HEK293 (cell line): Measurements from ENCODE around the gene IL22RA1.

Experiments used
- CTCF ChIA-PET: fragments of 350-600 bp; formaldehyde crosslinking; extraction: SDS; loops from one replicate; lab custom pipeline; 2021; ENCODE audit warnings: antibody characterized with exemption; lab: Yijun Ruan, JAX
- POLR2A ChIA-PET: fragments of 300-600 bp; formaldehyde crosslinking; extraction: SDS; loops from one replicate; lab custom pipeline; 2020; ENCODE audit warnings: antibody characterized with exemption, inconsistent platforms; lab: Yijun Ruan, JAX
- H3K27ac ChIP-seq: fragments of 200-500 bp; sonication (Bioruptor generic); 2 replicates; pipeline ENCODE4 v1.5.1; 2014; ENCODE audit warnings: low read depth, low read length, control low read depth, inconsistent platforms; ENCODE audit errors: extremely low read depth
- H3K36me3 ChIP-seq, 2 experiments: fragments of 200-500 bp in 1 of 2; sonication (Bioruptor generic) in 1 of 2; 1 replicate in 1 of 2; 2 replicates in 1 of 2; pipeline ENCODE4 v1.5.1; 2014 to 2017; ENCODE audit warnings: inconsistent platforms in 2 of 2, low read length in 2 of 2; ENCODE audit not compliant: control insufficient read depth in 2 of 2, insufficient read depth in 1 of 2
- H3K4me1 ChIP-seq: fragments of 200-500 bp; sonication (Bioruptor generic); 2 replicates; pipeline ENCODE4 v1.5.1; 2014; ENCODE audit warnings: mild to moderate bottlenecking, low read length, inconsistent platforms; ENCODE audit not compliant: control insufficient read depth, insufficient read depth
- H3K4me3 ChIP-seq: 2 replicates; pipeline ENCODE4 v1.5.1; 2011; ENCODE audit warnings: low read depth, mild to moderate bottlenecking, control low read depth, low read length, moderate library complexity
- H3K9me3 ChIP-seq: fragments of 200-500 bp; sonication (Bioruptor generic); 2 replicates; pipeline ENCODE4 v1.5.1; 2014; ENCODE audit warnings: low read depth, low read length, inconsistent platforms; ENCODE audit not compliant: control insufficient read depth, insufficient read depth
- CTCF ChIP-seq: fragments of 450-650 bp; formaldehyde crosslinking; IDR thresholded peaks from 2 replicates; pipeline ENCODE4 v1.5.1; 2016; ENCODE audit warnings: missing biosample characterization, missing genetic modification characterization
- GLI4 ChIP-seq: fragments of 450-650 bp; formaldehyde crosslinking; IDR thresholded peaks from 2 replicates; pipeline ENCODE4 v1.5.1; 2016; ENCODE audit warnings: missing biosample characterization, missing genetic modification characterization
- KLF1 ChIP-seq: fragments of 450-650 bp; formaldehyde crosslinking; IDR thresholded peaks from 2 replicates; pipeline ENCODE4 v1.5.1; 2016; ENCODE audit warnings: missing biosample characterization, missing genetic modification characterization
- KLF7 ChIP-seq: fragments of 450-650 bp; formaldehyde crosslinking; IDR thresholded peaks from 2 replicates; pipeline ENCODE4 v1.5.1; 2016; ENCODE audit warnings: missing biosample characterization, missing genetic modification characterization, borderline replicate concordance
- ZBTB26 ChIP-seq: fragments of 450-650 bp; formaldehyde crosslinking; optimal IDR thresholded peaks from 2 replicates; pipeline ENCODE3; 2016; ENCODE audit warnings: missing biosample characterization, mild to moderate bottlenecking, missing genetic modification characterization
- ZBTB8A ChIP-seq: fragments of 450-650 bp; formaldehyde crosslinking; IDR thresholded peaks from 2 replicates; pipeline ENCODE4 v1.5.1; 2016; ENCODE audit warnings: missing biosample characterization, missing genetic modification characterization
- ZNF280C ChIP-seq: fragments of 450-650 bp; formaldehyde crosslinking; IDR thresholded peaks from 2 replicates; pipeline ENCODE4 v1.5.1; 2016; ENCODE audit warnings: missing biosample characterization, missing genetic modification characterization
- ZNF341 ChIP-seq: fragments of 450-650 bp; formaldehyde crosslinking; IDR thresholded peaks from 2 replicates; pipeline ENCODE4; 2016; ENCODE audit warnings: low read depth, missing biosample characterization, missing genetic modification characterization
- ZNF416 ChIP-seq: fragments of 450-650 bp; formaldehyde crosslinking; IDR thresholded peaks from 2 replicates; pipeline ENCODE4 v1.5.1; 2016; ENCODE audit warnings: missing biosample characterization, missing genetic modification characterization
- ZNF423 ChIP-seq: fragments of 450-650 bp; formaldehyde crosslinking; IDR thresholded peaks from 2 replicates; pipeline ENCODE4 v1.5.1; 2016; ENCODE audit warnings: missing biosample characterization, missing genetic modification characterization
- ZNF426 ChIP-seq: fragments of 450-650 bp; formaldehyde crosslinking; IDR thresholded peaks from 2 replicates; pipeline ENCODE4 v1.5.1; 2017; ENCODE audit warnings: missing biosample characterization, missing genetic modification characterization, mild to moderate bottlenecking, inconsistent platforms, moderate library complexity
- ZNF623 ChIP-seq: fragments of 450-650 bp; formaldehyde crosslinking; IDR thresholded peaks from 2 replicates; pipeline ENCODE4 v1.5.1; 2016; ENCODE audit warnings: missing biosample characterization, missing genetic modification characterization
- ZSCAN30 ChIP-seq: fragments of 450-650 bp; IDR thresholded peaks from 2 replicates; pipeline ENCODE4 v1.5.1; 2018; ENCODE audit warnings: missing biosample characterization, mild to moderate bottlenecking, missing genetic modification characterization, moderate library complexity
- TF ChIP-seq, protein P1 (sequence below): fragments of 450-650 bp; formaldehyde crosslinking; IDR thresholded peaks from 2 replicates; pipeline ENCODE4 v1.5.1; 2017; ENCODE audit warnings: missing biosample characterization, missing genetic modification characterization
- TF ChIP-seq, protein P2 (sequence below): fragments of 450-650 bp; formaldehyde crosslinking; IDR thresholded peaks from 2 replicates; pipeline ENCODE4 v1.5.0; 2017; ENCODE audit warnings: missing biosample characterization, missing genetic modification characterization, borderline replicate concordance
- TF ChIP-seq, protein P3 (sequence below): fragments of 450-650 bp; formaldehyde crosslinking; IDR thresholded peaks from 2 replicates; pipeline ENCODE4 v1.5.1; 2016; ENCODE audit warnings: missing biosample characterization, missing genetic modification characterization

IL22RA1 gene

GRCh38 chr1:24108334-24109165 is 34.4 kb downstream of the IL22RA1 start:
- Histone ChIP-seq H3K4me1 (0 out of 2 replicates have a peak, but pooled peaks cover 2% of the 10 kb centered on the region), H3K4me3 (no peak overlapping the region), H3K9me3 (no peaks in the 10 kb centered on the region), H3K36me3 (no peaks in the 10 kb centered on the region), H3K27ac (no peak overlapping the region)
- ChIA-PET CTCF (interaction anchor here (0.5 to 0.6 kb wide), 2 partner anchors 89 to 129 kb away, joined by 3 to 5 read pairs; no protein-coding TSS in a partner anchor), POLR2A (no interaction called here)
- no peak for TF ChIP-seq ZNF416 (tag by site-specific recombination)
- 0 out of 2 replicates have a peak, but pooled peaks have one; percentile 30 for TF ChIP-seq ZNF341 (tag by site-specific recombination)
- peak; percentile 66 for TF ChIP-seq ZNF623 (tag by site-specific recombination)

GRCh38 chr1:24107462-24108138 is 35.3 kb downstream of the IL22RA1 start:
- Histone ChIP-seq H3K4me1 (0 out of 2 replicates have a peak, but pooled peaks cover 2% of the 10 kb centered on the region), H3K4me3 (no peak overlapping the region), H3K9me3 (no peaks in the 10 kb centered on the region), H3K36me3 (no peaks in the 10 kb centered on the region), H3K27ac (no peak overlapping the region)
- POLR2A ChIA-PET: no interaction called here
- TF ChIP-seq ZNF426 (tag by site-specific recombination) (no peak), ZNF280C (no peak)
- CTCF ChIA-PET: no interaction called here

GRCh38 chr1:24105368-24106160 is 37.4 kb downstream of the IL22RA1 start:
- no peak overlapping the region for H3K27ac ChIP-seq
- CTCF ChIA-PET: interaction anchor here (0.8 kb wide), 1 partner anchor 43 kb away, joined by 3 read pairs; no protein-coding TSS in a partner anchor
- TF ChIP-seq, protein P1, sequence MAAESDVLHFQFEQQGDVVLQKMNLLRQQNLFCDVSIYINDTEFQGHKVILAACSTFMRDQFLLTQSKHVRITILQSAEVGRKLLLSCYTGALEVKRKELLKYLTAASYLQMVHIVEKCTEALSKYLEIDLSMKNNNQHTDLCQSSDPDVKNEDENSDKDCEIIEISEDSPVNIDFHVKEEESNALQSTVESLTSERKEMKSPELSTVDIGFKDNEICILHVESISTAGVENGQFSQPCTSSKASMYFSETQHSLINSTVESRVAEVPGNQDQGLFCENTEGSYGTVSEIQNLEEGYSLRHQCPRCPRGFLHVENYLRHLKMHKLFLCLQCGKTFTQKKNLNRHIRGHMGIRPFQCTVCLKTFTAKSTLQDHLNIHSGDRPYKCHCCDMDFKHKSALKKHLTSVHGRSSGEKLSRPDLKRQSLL (tag by site-specific recombination): no peak
- TF ChIP-seq, protein P2, sequence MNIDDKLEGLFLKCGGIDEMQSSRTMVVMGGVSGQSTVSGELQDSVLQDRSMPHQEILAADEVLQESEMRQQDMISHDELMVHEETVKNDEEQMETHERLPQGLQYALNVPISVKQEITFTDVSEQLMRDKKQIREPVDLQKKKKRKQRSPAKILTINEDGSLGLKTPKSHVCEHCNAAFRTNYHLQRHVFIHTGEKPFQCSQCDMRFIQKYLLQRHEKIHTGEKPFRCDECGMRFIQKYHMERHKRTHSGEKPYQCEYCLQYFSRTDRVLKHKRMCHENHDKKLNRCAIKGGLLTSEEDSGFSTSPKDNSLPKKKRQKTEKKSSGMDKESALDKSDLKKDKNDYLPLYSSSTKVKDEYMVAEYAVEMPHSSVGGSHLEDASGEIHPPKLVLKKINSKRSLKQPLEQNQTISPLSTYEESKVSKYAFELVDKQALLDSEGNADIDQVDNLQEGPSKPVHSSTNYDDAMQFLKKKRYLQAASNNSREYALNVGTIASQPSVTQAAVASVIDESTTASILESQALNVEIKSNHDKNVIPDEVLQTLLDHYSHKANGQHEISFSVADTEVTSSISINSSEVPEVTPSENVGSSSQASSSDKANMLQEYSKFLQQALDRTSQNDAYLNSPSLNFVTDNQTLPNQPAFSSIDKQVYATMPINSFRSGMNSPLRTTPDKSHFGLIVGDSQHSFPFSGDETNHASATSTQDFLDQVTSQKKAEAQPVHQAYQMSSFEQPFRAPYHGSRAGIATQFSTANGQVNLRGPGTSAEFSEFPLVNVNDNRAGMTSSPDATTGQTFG (tag by site-specific recombination): no peak
- TF ChIP-seq KLF1 (tag by site-specific recombination): peak; percentile 95
- no peak for TF ChIP-seq ZBTB26 (tag by site-specific recombination)
- peak; percentile 52; the same call in 1 of the 2 replicates for TF ChIP-seq ZNF423
- TF ChIP-seq, protein P3, sequence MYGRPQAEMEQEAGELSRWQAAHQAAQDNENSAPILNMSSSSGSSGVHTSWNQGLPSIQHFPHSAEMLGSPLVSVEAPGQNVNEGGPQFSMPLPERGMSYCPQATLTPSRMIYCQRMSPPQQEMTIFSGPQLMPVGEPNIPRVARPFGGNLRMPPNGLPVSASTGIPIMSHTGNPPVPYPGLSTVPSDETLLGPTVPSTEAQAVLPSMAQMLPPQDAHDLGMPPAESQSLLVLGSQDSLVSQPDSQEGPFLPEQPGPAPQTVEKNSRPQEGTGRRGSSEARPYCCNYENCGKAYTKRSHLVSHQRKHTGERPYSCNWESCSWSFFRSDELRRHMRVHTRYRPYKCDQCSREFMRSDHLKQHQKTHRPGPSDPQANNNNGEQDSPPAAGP: peak; percentile 89
- 0 out of 2 replicates have a peak, but pooled peaks have one; percentile 26 for TF ChIP-seq KLF7 (tag by site-specific recombination)
- no peak for TF ChIP-seq GLI4 (tag by site-specific recombination)
- TF ChIP-seq ZBTB8A: peak; percentile 34; the same call in 1 of the 2 replicates
- no peak for TF ChIP-seq ZSCAN30 (tag by site-specific recombination)
- no peak for TF ChIP-seq CTCF

More at GRCh38 chr1:24105368-24106160, 37.4 kb downstream of the IL22RA1 start:
- Histone ChIP-seq H3K4me1 (0 out of 2 replicates have a peak, but pooled peaks cover 2% of the 10 kb centered on the region), H3K36me3 (no peaks in the 10 kb centered on the region), H3K9me3 (no peaks in the 10 kb centered on the region), H3K4me3 (no peak overlapping the region)
- POLR2A ChIA-PET: no interaction called here
